Ovary (tissue), 3 donors: ENCODE data around the gene ATXN1.

Experiments
- CTCF ChIP-seq, 3 donors: fragments of 450-650 bp in 2 of 3; fragments of 200-600 bp in 1 of 3; IDR thresholded peaks; one replicate each; pipeline versions ENCODE4 v1.5.1 to v1.8.0; 2016 to 2022; ENCODE audit warnings: antibody characterized with exemption in 3 of 3, mild to moderate bottlenecking in 1 of 3
- POLR2A ChIP-seq: fragments of 450-650 bp; IDR thresholded peaks from one replicate; pipeline ENCODE4 v1.6.1; 2017; ENCODE audit warnings: antibody characterized with exemption, mild to moderate bottlenecking, moderate library complexity
- donor health status: DM: no; HTN: no; CAD: no.

GRCh38 chr6:16676978-16677377 lies 84.3 kb downstream of the ATXN1 start:
- TF ChIP-seq CTCF (IDR thresholded peaks at IDR 0.05) (no peak), POLR2A (no peak)
